Chondrocyte (in vitro differentiated cells): ENCODE results near the gene AKAP11. TPM values are rescaled to one million over a fixed set of nuclear protein-coding genes. Genes with fewer than 3 reads are reported as not detected.

Experiments
- DNase-seq: peaks from one replicate; pipeline ENCODE4 v3.0.0; 2021; ENCODE audit warnings: mixed read lengths, low spot score
- H3K27ac Mint-ChIP-seq: one replicate; pipeline ENCODE4 v1.8.0; 2021; ENCODE audit warnings: mild to moderate bottlenecking, moderate library complexity, mixed read lengths; ENCODE audit not compliant: unreplicated experiment
- H3K27me3 Mint-ChIP-seq: 2 replicates; pipeline ENCODE4 v1.8.0; 2021; ENCODE audit warnings: low read depth, mixed read lengths
- H3K36me3 Mint-ChIP-seq: 2 replicates; pipeline ENCODE4 v1.8.0; 2021; ENCODE audit warnings: low read depth, mixed read lengths
- H3K4me1 Mint-ChIP-seq: 2 replicates; pipeline ENCODE4 v1.8.0; 2021; ENCODE audit warnings: low read depth, mild to moderate bottlenecking, mixed read lengths
- H3K4me3 Mint-ChIP-seq: one replicate; pipeline ENCODE4 v1.8.0; 2021; ENCODE audit warnings: mild to moderate bottlenecking, moderate library complexity, mixed read lengths; ENCODE audit not compliant: unreplicated experiment
- H3K9me3 Mint-ChIP-seq: 2 replicates; pipeline ENCODE4 v1.8.0; 2021; ENCODE audit warnings: low read depth, mixed read lengths
- CTCF ChIP-seq: fragments of 200-600 bp; sonication (generic); IDR thresholded peaks from 2 replicates; pipeline ENCODE4 v1.5.0; 2021; ENCODE audit warnings: antibody characterized with exemption, mild to moderate bottlenecking, moderate library complexity
- total RNA-seq: library from RNA; stranded (reverse); gene quantifications from 3 replicates; pipeline ENCODE4 v1.2.1, GENCODE V29; 2021

Gene AKAP11
- total RNA-seq, 1 donor from 2014 or later = 34.9 TPM

- Mint-ChIP-seq H3K27me3 (no peaks in the 10 kb centered on the region), H3K27ac (no peak overlapping the region), H3K4me3 (no peak overlapping the region), H3K9me3 (peaks cover 4% of the 10 kb centered on the region), H3K36me3 (no peaks in the 10 kb centered on the region), H3K4me1 (no peaks in the 10 kb centered on the region)
- no peak for TF ChIP-seq CTCF
- no peak for DNase-seq
These were observed 56.7 kb downstream of the AKAP11 start for GRCh38 chr13:42328672-42329071.

- Mint-ChIP-seq H3K36me3 (no peaks in the 10 kb centered on the region), H3K4me3 (no peak overlapping the region), H3K4me1 (no peaks in the 10 kb centered on the region), H3K9me3 (peaks cover 4% of the 10 kb centered on the region), H3K27ac (no peak overlapping the region), H3K27me3 (no peaks in the 10 kb centered on the region)
- DNase-seq = no peak
- TF ChIP-seq CTCF = no peak
These were observed 57.3 kb downstream of the AKAP11 start for GRCh38 chr13:42329239-42329638.

- Mint-ChIP-seq H3K36me3 (no peaks in the 10 kb centered on the region), H3K27me3 (no peaks in the 10 kb centered on the region), H3K27ac (no peak overlapping the region), H3K9me3 (peaks cover 4% of the 10 kb centered on the region), H3K4me3 (no peak overlapping the region), H3K4me1 (peaks cover 4% of the 10 kb centered on the region)
- DNase-seq = no peak
- TF ChIP-seq CTCF = no peak
These were observed 59.1 kb downstream of the AKAP11 start for GRCh38 chr13:42331009-42331408.

GRCh38 chr13:42333613-42334328 lies 61.8 kb downstream of the AKAP11 start:
- Mint-ChIP-seq H3K4me1 (peaks cover 5% of the 10 kb centered on the region), H3K9me3 (no peaks in the 10 kb centered on the region), H3K27ac (no peak overlapping the region), H3K27me3 (peaks cover 2% of the 10 kb centered on the region), H3K4me3 (no peak overlapping the region), H3K36me3 (no peaks in the 10 kb centered on the region)
- DNase-seq = no peak
- peak; percentile 84 for TF ChIP-seq CTCF

- Mint-ChIP-seq H3K4me3 (no peak overlapping the region), H3K27me3 (peaks cover 2% of the 10 kb centered on the region), H3K4me1 (peaks cover 5% of the 10 kb centered on the region), H3K27ac (no peak overlapping the region), H3K9me3 (no peaks in the 10 kb centered on the region), H3K36me3 (no peaks in the 10 kb centered on the region)
- no peak for TF ChIP-seq CTCF
- no peak for DNase-seq
These were observed 62.4 kb downstream of the AKAP11 start for GRCh38 chr13:42334329-42334706.
